ENCODE measurements around the gene SPEG. TPM values are rescaled to one million over a fixed set of nuclear protein-coding genes. Genes with fewer than 3 reads are reported as not detected.

SPEG gene
- total RNA-seq, 1 donor from 2014 or later: 80.5 TPM

- DNase-seq (ENCODE audit: low spot score): no peak
Observed at GRCh38 chr2:219478916-219479315, 44.3 kb downstream of the SPEG start.

DNA sequence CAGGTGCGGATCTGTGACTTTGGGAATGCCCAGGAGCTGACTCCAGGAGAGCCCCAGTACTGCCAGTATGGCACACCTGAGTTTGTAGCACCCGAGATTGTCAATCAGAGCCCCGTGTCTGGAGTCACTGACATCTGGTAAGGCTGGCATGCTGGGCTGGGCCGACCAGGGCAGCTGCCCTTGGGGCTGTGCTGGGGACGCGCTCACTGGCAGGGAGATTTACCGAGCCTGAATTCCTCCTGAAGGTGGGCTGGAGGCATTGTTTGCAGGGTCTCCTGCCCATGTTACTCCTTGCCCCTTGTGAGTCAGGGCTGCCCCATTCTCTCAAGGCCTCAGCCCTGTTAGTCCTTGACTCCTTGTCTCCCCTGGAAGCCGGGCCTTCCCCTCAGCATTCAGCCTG lies 45.4 kb downstream of the SPEG start:
- no peak for DNase-seq (ENCODE audit: low spot score)

- no peak for DNase-seq (ENCODE audit: low spot score)
Observed at GRCh38 chr2:219482674-219483405, 48.2 kb downstream of the SPEG start.

DNA sequence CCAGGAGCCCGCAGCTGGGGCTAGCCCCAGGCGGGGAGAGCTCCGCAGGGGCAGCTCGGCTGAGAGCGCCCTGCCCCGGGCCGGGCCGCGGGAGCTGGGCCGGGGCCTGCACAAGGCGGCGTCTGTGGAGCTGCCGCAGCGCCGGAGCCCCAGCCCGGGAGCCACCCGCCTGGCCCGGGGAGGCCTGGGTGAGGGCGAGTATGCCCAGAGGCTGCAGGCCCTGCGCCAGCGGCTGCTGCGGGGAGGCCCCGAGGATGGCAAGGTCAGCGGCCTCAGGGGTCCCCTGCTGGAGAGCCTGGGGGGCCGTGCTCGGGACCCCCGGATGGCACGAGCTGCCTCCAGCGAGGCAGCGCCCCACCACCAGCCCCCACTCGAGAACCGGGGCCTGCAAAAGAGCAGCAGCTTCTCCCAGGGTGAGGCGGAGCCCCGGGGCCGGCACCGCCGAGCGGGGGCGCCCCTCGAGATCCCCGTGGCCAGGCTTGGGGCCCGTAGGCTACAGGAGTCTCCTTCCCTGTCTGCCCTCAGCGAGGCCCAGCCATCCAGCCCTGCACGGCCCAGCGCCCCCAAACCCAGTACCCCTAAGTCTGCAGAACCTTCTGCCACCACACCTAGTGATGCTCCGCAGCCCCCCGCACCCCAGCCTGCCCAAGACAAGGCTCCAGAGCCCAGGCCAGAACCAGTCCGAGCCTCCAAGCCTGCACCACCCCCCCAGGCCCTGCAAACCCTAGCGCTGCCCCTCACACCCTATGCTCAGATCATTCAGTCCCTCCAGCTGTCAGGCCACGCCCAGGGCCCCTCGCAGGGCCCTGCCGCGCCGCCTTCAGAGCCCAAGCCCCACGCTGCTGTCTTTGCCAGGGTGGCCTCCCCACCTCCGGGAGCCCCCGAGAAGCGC lies 49.1 kb downstream of the SPEG start:
- DNase-seq (ENCODE audit: low spot score): no peak

DNA sequence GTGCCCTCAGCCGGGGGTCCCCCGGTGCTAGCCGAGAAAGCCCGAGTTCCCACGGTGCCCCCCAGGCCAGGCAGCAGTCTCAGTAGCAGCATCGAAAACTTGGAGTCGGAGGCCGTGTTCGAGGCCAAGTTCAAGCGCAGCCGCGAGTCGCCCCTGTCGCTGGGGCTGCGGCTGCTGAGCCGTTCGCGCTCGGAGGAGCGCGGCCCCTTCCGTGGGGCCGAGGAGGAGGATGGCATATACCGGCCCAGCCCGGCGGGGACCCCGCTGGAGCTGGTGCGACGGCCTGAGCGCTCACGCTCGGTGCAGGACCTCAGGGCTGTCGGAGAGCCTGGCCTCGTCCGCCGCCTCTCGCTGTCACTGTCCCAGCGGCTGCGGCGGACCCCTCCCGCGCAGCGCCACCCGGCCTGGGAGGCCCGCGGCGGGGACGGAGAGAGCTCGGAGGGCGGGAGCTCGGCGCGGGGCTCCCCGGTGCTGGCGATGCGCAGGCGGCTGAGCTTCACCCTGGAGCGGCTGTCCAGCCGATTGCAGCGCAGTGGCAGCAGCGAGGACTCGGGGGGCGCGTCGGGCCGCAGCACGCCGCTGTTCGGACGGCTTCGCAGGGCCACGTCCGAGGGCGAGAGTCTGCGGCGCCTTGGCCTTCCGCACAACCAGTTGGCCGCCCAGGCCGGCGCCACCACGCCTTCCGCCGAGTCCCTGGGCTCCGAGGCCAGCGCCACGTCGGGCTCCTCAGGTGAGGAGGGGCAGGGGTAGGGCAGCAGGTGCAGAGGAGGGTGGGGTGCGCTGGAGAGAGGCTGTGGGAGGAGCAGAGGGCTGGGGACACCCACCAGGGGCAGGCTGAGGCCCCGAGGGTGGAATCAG lies 49.9 kb downstream of the SPEG start:
- DNase-seq (ENCODE audit: low spot score): no peak

DNA sequence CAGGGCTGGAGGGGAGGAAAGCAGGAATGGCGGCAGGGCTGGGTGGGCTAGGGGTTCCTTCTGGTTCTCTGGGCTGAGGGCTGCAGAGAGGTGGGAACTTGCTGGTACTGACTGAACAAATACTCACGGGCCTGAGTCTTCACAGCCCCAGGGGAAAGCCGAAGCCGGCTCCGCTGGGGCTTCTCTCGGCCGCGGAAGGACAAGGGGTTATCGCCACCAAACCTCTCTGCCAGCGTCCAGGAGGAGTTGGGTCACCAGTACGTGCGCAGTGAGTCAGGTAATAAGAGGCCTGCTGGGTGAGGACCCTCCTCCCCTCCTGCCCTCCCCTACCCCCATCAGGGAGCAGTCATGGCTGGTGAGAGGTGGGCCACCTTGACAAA lies 50.5 kb downstream of the SPEG start:
- no peak for DNase-seq (ENCODE audit: low spot score)

DNA sequence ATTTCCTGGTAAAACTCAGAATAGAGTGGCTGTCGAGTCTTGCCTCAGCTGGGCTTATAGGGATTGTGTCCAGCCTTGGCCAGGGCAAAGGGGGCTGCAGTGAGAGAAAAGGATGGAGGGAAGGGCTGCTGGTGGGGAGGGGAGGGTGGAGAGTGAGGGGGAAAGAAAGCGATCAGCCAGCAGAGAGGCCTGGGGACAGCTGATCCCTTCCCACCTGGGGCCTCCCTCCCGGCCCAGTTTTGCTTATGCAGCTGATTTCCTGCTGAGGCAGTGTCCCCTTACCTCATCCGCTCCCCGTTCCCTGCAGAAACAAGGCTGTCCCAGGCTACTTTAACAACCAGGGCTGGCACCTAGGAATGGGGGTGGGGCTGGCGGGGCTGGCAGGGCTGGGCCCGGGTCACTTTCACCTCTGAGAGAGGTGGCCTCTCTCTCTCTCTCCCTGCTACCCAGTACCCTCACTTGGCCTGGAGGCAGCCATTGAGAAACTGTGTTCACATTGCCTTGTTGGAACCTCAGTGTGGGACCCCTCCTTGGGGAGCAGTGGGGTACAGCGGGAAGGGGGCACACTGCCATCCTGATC lies 51.8 kb downstream of the SPEG start:
- DNase-seq (ENCODE audit: low spot score): no peak

DNA sequence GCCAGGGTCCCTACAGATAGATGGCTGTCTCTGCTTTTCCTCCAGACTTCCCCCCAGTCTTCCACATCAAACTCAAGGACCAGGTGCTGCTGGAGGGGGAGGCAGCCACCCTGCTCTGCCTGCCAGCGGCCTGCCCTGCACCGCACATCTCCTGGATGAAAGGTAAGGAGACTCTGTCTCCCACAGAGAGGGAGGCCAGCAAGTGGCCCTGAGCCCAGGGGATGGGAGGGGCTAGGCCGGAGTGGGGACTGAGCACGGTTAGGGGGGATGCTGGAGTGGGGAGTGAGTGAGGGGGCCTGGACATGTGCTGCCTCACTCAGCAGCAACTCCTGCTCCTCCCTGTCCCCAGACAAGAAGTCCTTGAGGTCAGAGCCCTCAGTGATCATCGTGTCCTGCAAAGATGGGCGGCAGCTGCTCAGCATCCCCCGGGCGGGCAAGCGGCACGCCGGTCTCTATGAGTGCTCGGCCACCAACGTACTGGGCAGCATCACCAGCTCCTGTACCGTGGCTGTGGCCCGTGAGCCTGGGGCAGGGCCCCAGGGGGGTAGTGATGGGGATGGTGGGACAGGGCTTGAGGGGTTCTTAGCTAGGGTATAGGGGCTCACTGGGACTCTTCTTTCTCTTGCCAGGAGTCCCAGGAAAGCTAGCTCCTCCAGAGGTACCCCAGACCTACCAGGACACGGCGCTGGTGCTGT lies 53.7 kb downstream of the SPEG start:
- no peak for DNase-seq (ENCODE audit: low spot score)

DNA sequence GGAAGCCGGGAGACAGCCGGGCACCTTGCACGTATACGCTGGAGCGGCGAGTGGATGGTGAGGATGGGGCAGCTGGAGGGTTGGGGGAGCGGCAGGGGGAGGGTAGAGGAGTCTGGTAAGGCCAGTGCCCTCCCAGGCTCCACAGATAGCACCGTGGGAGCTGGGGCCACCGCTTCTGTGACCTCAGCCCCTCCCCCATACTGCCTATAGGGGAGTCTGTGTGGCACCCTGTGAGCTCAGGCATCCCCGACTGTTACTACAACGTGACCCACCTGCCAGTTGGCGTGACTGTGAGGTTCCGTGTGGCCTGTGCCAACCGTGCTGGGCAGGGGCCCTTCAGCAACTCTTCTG lies 54.2 kb downstream of the SPEG start:
- DNase-seq (ENCODE audit: low spot score): no peak

DNA sequence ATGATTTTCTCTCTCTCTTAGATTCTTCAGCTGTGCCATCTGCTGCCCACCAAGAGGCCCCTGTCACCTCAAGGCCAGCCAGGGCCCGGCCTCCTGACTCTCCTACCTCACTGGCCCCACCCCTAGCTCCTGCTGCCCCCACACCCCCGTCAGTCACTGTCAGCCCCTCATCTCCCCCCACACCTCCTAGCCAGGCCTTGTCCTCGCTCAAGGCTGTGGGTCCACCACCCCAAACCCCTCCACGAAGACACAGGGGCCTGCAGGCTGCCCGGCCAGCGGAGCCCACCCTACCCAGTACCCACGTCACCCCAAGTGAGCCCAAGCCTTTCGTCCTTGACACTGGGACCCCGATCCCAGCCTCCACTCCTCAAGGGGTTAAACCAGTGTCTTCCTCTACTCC lies 54.7 kb downstream of the SPEG start:
- no peak for DNase-seq (ENCODE audit: low spot score)

- DNase-seq (ENCODE audit: low spot score): no peak
Observed at GRCh38 chr2:219490186-219490585, 55.5 kb downstream of the SPEG start.

GRCh38 chr2:219490600-219491130 lies 56.0 kb downstream of the SPEG start:
- no peak for DNase-seq (ENCODE audit: low spot score)

DNA sequence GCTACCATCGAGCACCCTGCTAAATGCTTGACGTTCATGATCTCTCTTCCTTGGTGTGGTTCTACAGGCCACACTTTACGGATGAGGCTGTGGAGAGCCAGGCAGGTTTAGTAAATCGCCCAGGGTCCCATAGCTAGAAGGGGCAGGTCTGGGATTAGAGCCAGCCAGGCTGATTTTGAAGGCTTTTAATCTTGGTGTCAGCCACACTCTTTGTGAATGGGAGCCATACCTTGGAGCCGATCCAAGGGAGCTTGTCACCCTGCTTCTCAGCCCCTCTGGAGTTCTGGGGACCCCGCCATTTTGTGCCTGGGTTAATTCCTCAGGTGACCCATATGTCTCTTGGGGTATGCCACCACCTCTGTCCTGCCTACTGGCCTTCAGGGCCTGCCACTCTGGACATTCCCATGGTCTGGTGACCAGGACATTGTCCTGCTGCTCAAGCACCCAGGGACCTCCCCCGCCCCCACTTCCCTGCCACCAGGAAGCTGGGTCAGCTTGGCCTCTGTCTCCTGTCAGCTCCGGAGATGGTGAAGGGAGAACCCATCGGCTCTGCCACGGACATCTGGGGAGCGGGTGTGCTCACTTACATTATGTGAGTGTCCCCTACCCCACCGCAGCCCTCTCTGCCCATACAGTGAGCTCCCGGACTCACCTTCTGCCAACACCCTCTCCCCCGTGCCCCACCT lies 56.8 kb downstream of the SPEG start:
- no peak for DNase-seq (ENCODE audit: low spot score)

DNA sequence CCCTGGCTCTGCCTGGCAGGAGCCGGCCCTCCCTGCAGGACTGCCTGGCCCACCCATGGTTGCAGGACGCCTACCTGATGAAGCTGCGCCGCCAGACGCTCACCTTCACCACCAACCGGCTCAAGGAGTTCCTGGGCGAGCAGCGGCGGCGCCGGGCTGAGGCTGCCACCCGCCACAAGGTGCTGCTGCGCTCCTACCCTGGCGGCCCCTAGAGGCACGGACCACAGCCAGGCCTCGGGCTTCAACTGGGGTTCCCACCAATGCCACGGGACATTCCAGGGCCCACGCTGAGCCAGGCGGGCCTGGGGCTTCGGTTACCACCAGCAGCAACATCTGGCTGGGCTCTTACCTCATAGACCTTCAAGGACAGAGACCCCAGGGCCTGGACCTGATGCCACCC lies 57.9 kb downstream of the SPEG start:
- no peak for DNase-seq (ENCODE audit: low spot score)

DNA sequence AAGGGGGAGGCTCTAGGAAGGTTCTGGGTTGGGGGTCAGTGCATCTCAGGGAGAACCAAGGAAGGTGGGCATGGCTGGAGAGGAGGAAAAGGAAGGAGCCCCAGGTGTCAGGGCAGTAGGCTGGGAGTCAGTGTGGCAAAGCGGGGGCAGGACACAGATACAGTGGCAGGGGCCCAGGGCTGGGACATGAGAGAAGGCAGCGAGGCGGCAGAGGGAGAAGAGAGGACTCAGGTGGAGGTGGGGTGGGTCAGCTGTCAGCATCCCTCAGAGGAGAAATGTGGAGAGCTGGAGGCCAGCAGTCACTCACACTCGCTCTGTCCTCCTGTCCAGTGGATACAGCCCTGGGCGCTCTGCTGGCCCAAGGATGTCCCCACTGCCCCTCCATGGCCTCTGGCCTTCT lies 58.4 kb downstream of the SPEG start:
- no peak for DNase-seq (ENCODE audit: low spot score)

GRCh38 chr2:219494952-219495530 lies 60.4 kb downstream of the SPEG start:
- no peak for DNase-seq (ENCODE audit: low spot score)

GRCh38 chr2:219495531-219496122 lies 61.0 kb downstream of the SPEG start:
- DNase-seq (ENCODE audit: low spot score): peak; percentile 34

DNA sequence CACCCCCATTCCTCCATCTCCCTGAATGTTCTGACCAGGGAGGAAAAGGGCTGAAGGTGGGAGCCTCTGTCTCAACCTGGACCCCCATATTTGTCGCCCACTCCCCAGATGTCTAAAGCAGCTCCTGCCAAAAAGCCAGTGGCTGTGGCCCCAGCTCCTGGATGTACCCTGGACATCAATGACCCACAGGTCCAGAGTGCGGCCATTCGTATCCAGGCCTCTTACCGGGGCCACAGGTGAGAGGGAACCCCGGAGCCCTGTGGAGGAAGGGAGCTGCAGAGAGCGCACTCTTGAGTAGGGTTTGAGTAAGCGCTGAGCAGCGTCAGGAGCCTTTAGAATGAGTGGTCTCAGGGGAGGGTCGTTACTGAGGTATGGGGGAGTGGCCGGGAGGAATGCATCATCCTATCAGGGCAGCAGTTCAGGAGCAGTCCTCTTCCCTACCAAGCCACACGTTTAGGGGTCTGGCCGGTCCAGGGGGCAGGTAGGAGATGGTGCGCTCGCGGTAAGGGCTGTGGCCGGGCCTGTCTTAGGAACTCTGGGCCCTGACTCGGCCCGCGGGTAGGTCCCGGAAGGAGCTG lies 61.7 kb downstream of the SPEG start:
- no peak for DNase-seq (ENCODE audit: low spot score)

DNA sequence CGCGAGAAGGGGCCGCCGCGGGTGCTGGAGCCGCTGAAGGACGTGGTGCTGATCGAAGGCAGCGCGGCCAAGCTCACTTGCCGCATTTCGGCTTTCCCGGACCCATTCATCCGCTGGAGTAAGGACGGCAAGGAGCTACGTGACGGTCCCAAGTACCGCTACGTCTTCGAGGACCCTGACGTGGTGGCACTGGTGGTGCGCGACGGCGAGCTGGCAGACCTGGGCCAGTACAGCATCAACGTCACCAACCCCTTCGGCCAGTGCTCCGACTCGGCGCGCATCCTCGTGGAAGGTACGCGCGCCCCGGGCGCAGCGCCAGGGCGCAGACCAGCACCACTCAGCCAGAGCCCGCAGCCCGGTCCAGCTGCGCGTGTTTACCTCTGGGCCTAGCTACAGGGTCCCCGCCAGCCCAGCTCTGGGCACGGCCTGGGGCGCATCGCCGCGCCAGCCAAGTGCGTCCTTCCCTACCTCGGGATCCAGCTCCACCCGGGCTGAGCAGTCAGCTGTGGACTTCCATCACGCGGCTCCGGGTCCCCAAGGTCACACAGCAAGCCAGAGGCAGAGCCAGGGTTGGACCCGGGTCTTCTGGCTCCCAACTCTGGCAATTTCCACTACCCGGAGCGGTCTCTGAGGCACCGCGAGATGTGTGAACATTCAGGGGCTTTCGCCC lies 62.3 kb downstream of the SPEG start:
- no peak for DNase-seq (ENCODE audit: low spot score)

Data from mucosa of gallbladder (tissue), 1 donor.